ENCODE measurements around the gene EPHB4.

GRCh38 chr7:100823534-100823933 is 3.8 kb downstream of the EPHB4 start:
- TF ChIP-seq CTCF (IDR thresholded peaks at IDR 0.05; ENCODE audit: low read length), result no peak
- no peak for TF ChIP-seq EZH2 (optimal IDR thresholded peaks at IDR 0.05; ENCODE audit: low read depth, low read length)

Data from MM.1S (cell line).